H9 (cell line): ENCODE results near the gene CSAD. TPM values are rescaled to one million over a fixed set of nuclear protein-coding genes. Genes with fewer than 3 reads are reported as not detected.

Source experiments
- DNase-seq: peaks from one replicate; pipeline ENCODE4 v3.0.0-alpha.2; 2017
- H2AFZ ChIP-seq: one replicate; pipeline ENCODE4 v1.6.1; 2013; ENCODE audit warnings: mild to moderate bottlenecking, low read length, control low read depth, moderate library complexity
- H2AK5ac ChIP-seq: 2 replicates; pipeline ENCODE4 v1.6.1; 2013; ENCODE audit warnings: low read length, control low read depth, mixed read lengths; ENCODE audit not compliant: insufficient read length
- H2BK120ac ChIP-seq: one replicate; pipeline ENCODE4 v1.6.1; 2013; ENCODE audit warnings: low read depth, mild to moderate bottlenecking, low read length, control low read depth, inconsistent platforms; ENCODE audit not compliant: poor library complexity, severe bottlenecking
- H2BK12ac ChIP-seq: 2 replicates; pipeline ENCODE4 v1.6.1; 2013; ENCODE audit warnings: low read length, control low read depth, mixed read lengths, low read depth; ENCODE audit not compliant: insufficient read length
- H2BK15ac ChIP-seq: 2 replicates; pipeline ENCODE4 v1.6.1; 2013; ENCODE audit warnings: low read depth, low read length, control low read depth
- H2BK20ac ChIP-seq: one replicate; pipeline ENCODE4 v1.6.1; 2013; ENCODE audit warnings: low read depth, mild to moderate bottlenecking, low read length, control low read depth, inconsistent platforms; ENCODE audit not compliant: poor library complexity, severe bottlenecking
- H2BK5ac ChIP-seq: 2 replicates; pipeline ENCODE4 v1.6.1; 2013; ENCODE audit warnings: low read length, control low read depth, mixed read lengths; ENCODE audit not compliant: insufficient read length
- H3K14ac ChIP-seq: 2 replicates; pipeline ENCODE4 v1.6.1; 2013; ENCODE audit warnings: low read length, control low read depth; ENCODE audit not compliant: insufficient read depth
- H3K18ac ChIP-seq: 2 replicates; pipeline ENCODE4 v1.6.1; 2013; ENCODE audit warnings: low read depth, mild to moderate bottlenecking, mixed read lengths, low read length, control low read depth; ENCODE audit not compliant: insufficient read length
- H3K23ac ChIP-seq: 2 replicates; pipeline ENCODE4 v1.6.1; 2013; ENCODE audit warnings: low read length, control low read depth, mixed read lengths, low read depth; ENCODE audit not compliant: insufficient read length
- H3K23me2 ChIP-seq: 2 replicates; pipeline ENCODE4 v1.6.1; 2013; ENCODE audit warnings: low read depth, mild to moderate bottlenecking, mixed read lengths, low read length, control low read depth; ENCODE audit not compliant: insufficient read length, poor library complexity, severe bottlenecking
- H3K27ac ChIP-seq: 2 replicates; pipeline ENCODE4 v1.5.1; 2013; ENCODE audit warnings: low read length, control low read depth, mixed read lengths, low read depth; ENCODE audit not compliant: insufficient read length
- H3K27me3 ChIP-seq: 2 replicates; pipeline ENCODE4 v1.6.1; 2013; ENCODE audit warnings: low read length, control low read depth, inconsistent platforms; ENCODE audit not compliant: insufficient read depth
- H3K4ac ChIP-seq: 2 replicates; pipeline ENCODE4 v1.6.1; 2013; ENCODE audit warnings: low read depth, mild to moderate bottlenecking, control low read depth, inconsistent platforms, low read length, moderate library complexity
- H3K4me1 ChIP-seq: 2 replicates; pipeline ENCODE4 v1.6.1; 2013; ENCODE audit warnings: low read length, control low read depth, inconsistent platforms; ENCODE audit not compliant: insufficient read depth
- H3K4me2 ChIP-seq: 2 replicates; pipeline ENCODE4 v1.6.1; 2013; ENCODE audit warnings: low read length, control low read depth, mixed read lengths; ENCODE audit not compliant: insufficient read length, insufficient read depth
- H3K56ac ChIP-seq: 2 replicates; pipeline ENCODE4 v1.6.1; 2013; ENCODE audit warnings: low read depth, mild to moderate bottlenecking, mixed read lengths, low read length, control low read depth; ENCODE audit not compliant: insufficient read length
- H3K79me1 ChIP-seq: 2 replicates; pipeline ENCODE4 v1.6.1; 2013; ENCODE audit warnings: low read depth, mild to moderate bottlenecking, moderate library complexity, low read length, control low read depth, inconsistent platforms; ENCODE audit not compliant: insufficient read depth, poor library complexity, severe bottlenecking
- H3K79me2 ChIP-seq: 2 replicates; pipeline ENCODE4 v1.6.1; 2013; ENCODE audit warnings: low read length, control low read depth, inconsistent platforms; ENCODE audit not compliant: insufficient read depth
- H3K9ac ChIP-seq: 2 replicates; pipeline ENCODE4 v1.6.1; 2013; ENCODE audit warnings: low read length, control low read depth, mixed read lengths; ENCODE audit not compliant: insufficient read length; ENCODE audit errors: extremely low read depth
- H3K9me3 ChIP-seq: one replicate; pipeline ENCODE4 v1.6.1; 2013; ENCODE audit warnings: low read depth, low read length, inconsistent platforms; ENCODE audit not compliant: control insufficient read depth
- H3T11ph ChIP-seq: one replicate; pipeline ENCODE4 v1.6.1; 2013; ENCODE audit warnings: mild to moderate bottlenecking, low read length, control low read depth, inconsistent platforms
- H4K20me1 ChIP-seq: one replicate; pipeline ENCODE4 v1.6.1; 2013; ENCODE audit not compliant: control insufficient read depth, insufficient read length, insufficient read depth
- H4K5ac ChIP-seq: 2 replicates; pipeline ENCODE4 v1.6.1; 2013; ENCODE audit warnings: low read depth, mild to moderate bottlenecking, mixed read lengths, low read length, control low read depth; ENCODE audit not compliant: insufficient read length
- H4K8ac ChIP-seq: replicated peaks from 2 replicates; pipeline ENCODE4 v1.6.1; 2013; ENCODE audit warnings: low read length, control low read depth, mixed read lengths, low read depth; ENCODE audit not compliant: insufficient read length
- H4K91ac ChIP-seq: 2 replicates; pipeline ENCODE4 v1.6.1; 2013; ENCODE audit warnings: low read depth, mild to moderate bottlenecking, moderate library complexity, mixed read lengths, low read length, control low read depth; ENCODE audit not compliant: insufficient read length
- H3K27ac Mint-ChIP-seq, 3 experiments: 2 replicates in 2 of 3; 3 replicates in 1 of 3; pipeline ENCODE4 v1.8.0; 2020 to 2021; ENCODE audit warnings: mixed read lengths in 3 of 3, mild to moderate bottlenecking in 1 of 3, moderate library complexity in 1 of 3
- H3K27me3 Mint-ChIP-seq: 2 replicates; pipeline ENCODE4 v1.8.0; 2021; ENCODE audit warnings: low read depth, mild to moderate bottlenecking, moderate library complexity, mixed read lengths
- H3K36me3 Mint-ChIP-seq, 3 experiments: 2 replicates in 2 of 3; 3 replicates in 1 of 3; pipeline ENCODE4 v1.8.0; 2020 to 2021; ENCODE audit warnings: low read depth in 3 of 3, mixed read lengths in 3 of 3; ENCODE audit not compliant: insufficient read depth in 1 of 3
- H3K4me1 Mint-ChIP-seq, 2 experiments: 2 replicates each; pipeline ENCODE4 v1.8.0; 2020; ENCODE audit warnings: mixed read lengths in 2 of 2
- H3K4me3 Mint-ChIP-seq, 2 experiments: 2 replicates in 1 of 2; 3 replicates in 1 of 2; pipeline ENCODE4 v1.8.0; 2020 to 2021; ENCODE audit warnings: mild to moderate bottlenecking in 2 of 2, mixed read lengths in 2 of 2, moderate library complexity in 1 of 2
- H3K9me3 Mint-ChIP-seq, 2 experiments: 2 replicates in 1 of 2; 3 replicates in 1 of 2; pipeline ENCODE4 v1.8.0; 2020; ENCODE audit warnings: mild to moderate bottlenecking in 2 of 2, mixed read lengths in 2 of 2, moderate library complexity in 1 of 2
- CTCF ChIP-seq: fragments of 200-600 bp; sonication (generic); conservative IDR thresholded peaks from 3 replicates; pipeline ENCODE4 v1.8.0; 2021; ENCODE audit warnings: antibody characterized with exemption, mild to moderate bottlenecking
- total RNA-seq: library from RNA; stranded (reverse); gene quantifications from 2 replicates; pipeline ENCODE4 v1.2.1, GENCODE V29; 2021

Gene CSAD
- total RNA-seq, 1 experiment from 2014 or later = 7.4 TPM

GRCh38 chr12:53152390-53152789 lies 28.3 kb downstream of the CSAD start:
- Histone ChIP-seq H3K79me2 (no peaks in the 10 kb centered on the region), H2BK12ac (no peak overlapping the region), H3K4ac (no peak overlapping the region), H3K27ac (no peak overlapping the region), H3K79me1 (no peaks in the 10 kb centered on the region), H3K23me2 (no peaks in the 10 kb centered on the region), H4K91ac (no peak overlapping the region), H3K56ac (no peak overlapping the region), H2AFZ (no peak overlapping the region), H2AK5ac (no peak overlapping the region), H3K14ac (no peak overlapping the region), H3T11ph (no peak overlapping the region), H3K27me3 (no peaks in the 10 kb centered on the region; the same call in 1 of the 2 replicates), H3K4me2 (no peak overlapping the region), H2BK20ac (no peak overlapping the region), H2BK15ac (no peak overlapping the region), H4K20me1 (no peaks in the 10 kb centered on the region), H3K18ac (no peak overlapping the region), H3K9me3 (no peaks in the 10 kb centered on the region), H4K8ac (no peak overlapping the region), H3K4me1 (no peaks in the 10 kb centered on the region; the same call in 1 of the 2 replicates), H4K5ac (no peak overlapping the region), H3K23ac (no peak overlapping the region), H2BK5ac (no peak overlapping the region), H3K9ac (no peak overlapping the region), H2BK120ac (no peak overlapping the region)
- Mint-ChIP-seq H3K27ac (no peak overlapping the region), H3K4me3 (no peak overlapping the region), H3K27me3 (peaks cover 53% of the 10 kb centered on the region), H3K9me3 (no peaks in the 10 kb centered on the region), H3K4me1 (peaks cover 0 to 4% of the 10 kb centered on the region in 2 experiments; a peak in 2 of 4 replicates), H3K36me3 (no peaks in the 10 kb centered on the region)
- no peak for TF ChIP-seq CTCF
- no peak for DNase-seq
